Kidney (tissue), 14 donors: Measurements from ENCODE around the gene OR51V1. TPM values are rescaled to one million over a fixed set of nuclear protein-coding genes. Genes with fewer than 3 reads are reported as not detected.

ENCODE experiments used
- DNase-seq, 5 donors: peaks; one replicate each; pipeline ENCODE4 v3.0.0-alpha.2; 2013 to 2020
- FAIRE-seq: peaks from 2 replicates; lab custom pipeline; 2012; peaks lifted over from hg19 to GRCh38; lab: Jason Lieb, UNC
- H3K27ac ChIP-seq, 2 donors: one replicate each; pipeline ENCODE4 v1.7.0; 2013; ENCODE audit warnings: low read depth in 2 of 2, low read length in 2 of 2, inconsistent platforms in 1 of 2
- H3K27me3 ChIP-seq: one replicate; pipeline ENCODE4 v1.7.1; 2013; ENCODE audit warnings: low read length, inconsistent platforms; ENCODE audit not compliant: control insufficient read depth, insufficient read depth
- H3K36me3 ChIP-seq, 3 donors: one replicate each; pipeline versions ENCODE4 v1.7.0 to v1.7.1; 2013; ENCODE audit warnings: low read length in 3 of 3, control low read depth in 1 of 3, inconsistent platforms in 1 of 3; ENCODE audit not compliant: insufficient read depth in 3 of 3, control insufficient read depth in 2 of 3
- H3K4me1 ChIP-seq, 3 donors: one replicate each; pipeline versions ENCODE4 v1.7.0 to v1.7.1; 2013; ENCODE audit warnings: low read length in 3 of 3, inconsistent platforms in 1 of 3, low read depth in 1 of 3; ENCODE audit not compliant: control insufficient read depth in 2 of 3, insufficient read depth in 2 of 3
- H3K4me3 ChIP-seq, 3 donors: one replicate each; pipeline versions ENCODE4 v1.7.0 to v1.8.1; 2013; ENCODE audit warnings: low read length in 3 of 3, control low read depth in 1 of 3, inconsistent platforms in 1 of 3
- H3K9ac ChIP-seq, 3 donors: one replicate each; pipeline versions ENCODE4 v1.7.0 to v1.7.1; 2013; ENCODE audit warnings: low read length in 3 of 3, control low read depth in 1 of 3, inconsistent platforms in 1 of 3
- H3K9me3 ChIP-seq, 3 donors: one replicate each; pipeline versions ENCODE4 v1.7.0 to v1.7.1; 2013; ENCODE audit warnings: low read length in 3 of 3, control low read depth in 1 of 3, inconsistent platforms in 1 of 3; ENCODE audit not compliant: control insufficient read depth in 2 of 3, insufficient read depth in 1 of 3
- intact Hi-C: fragments of 100-400 bp; cut with DNase I; formaldehyde crosslinking; loops from one replicate; pipeline ENCODE4 v1.11.1; 2022
- polyA plus RNA-seq: library from polyadenylated mRNA; stranded (reverse); fragments of 350-450 nt; fragmentation: Illumina TruSeq; extraction: RNeasy Lipid Tissue Mini Kit (QIAGEN cat#74804); gene quantifications from one replicate; pipeline ENCODE4 v1.2.3, GENCODE V29; 2014; ENCODE audit warnings: low read depth, low replicate concordance; ENCODE audit not compliant: insufficient read depth
- total RNA-seq: library from RNA; stranded (reverse); fragmentation: NEBNext Ultra II Directional; extraction: Animal tissue kit (Norgen Biotek cat#: 25700); gene quantifications from one replicate; pipeline ENCODE4 v1.2.1, GENCODE V29; 2021
- TF ChIP-seq, protein P1 (sequence below): IDR thresholded peaks from 3 replicates; pipeline ENCODE4 v1.5.1; 2012; ENCODE audit warnings: mild to moderate bottlenecking, moderate library complexity, borderline replicate concordance; ENCODE audit not compliant: insufficient read depth; ENCODE audit errors: extremely low read depth
- donor health status: control.
- donor health status: control.
- donor health status: control.
- donor health status: control.
- donor health status: control.
- donor health status: DM: yes; HTN: yes; CAD: no.
- donor health status: Normal renal cell carcinoma (clear cell type).

The OR51V1 gene
- total and polyA plus RNA-seq, 2 donors from 2014 or later: not detected

DNA sequence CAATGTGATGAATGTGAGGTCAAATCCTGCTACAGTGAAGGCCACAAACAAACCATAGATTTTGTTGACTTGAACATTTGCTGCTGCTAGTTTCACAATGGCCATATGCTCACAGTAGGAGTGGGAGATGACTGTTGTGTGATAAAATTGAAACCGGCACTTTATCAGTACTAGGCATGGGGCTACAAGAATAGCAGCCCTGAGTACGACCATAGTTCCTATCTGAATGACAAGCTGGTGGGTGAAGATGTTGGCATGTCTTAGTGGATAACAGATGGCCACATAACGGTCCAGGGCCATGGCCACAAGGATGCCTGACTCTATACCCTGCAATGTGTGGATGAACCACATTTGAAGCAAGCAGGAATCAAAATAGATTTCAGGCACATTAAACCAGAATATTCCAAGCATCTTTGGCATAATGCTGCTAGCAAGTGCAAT is 48.7 kb downstream of the OR51V1 start:
- H3K9me3 ChIP-seq: no peaks in the 10 kb centered on the region
- H3K4me3 ChIP-seq: no peak overlapping the region
- H3K27ac ChIP-seq: no peak overlapping the region
- H3K9ac ChIP-seq: no peak overlapping the region
- H3K4me1 ChIP-seq: no peaks in the 10 kb centered on the region
- no peaks in the 10 kb centered on the region for H3K36me3 ChIP-seq
- TF ChIP-seq, protein P1, sequence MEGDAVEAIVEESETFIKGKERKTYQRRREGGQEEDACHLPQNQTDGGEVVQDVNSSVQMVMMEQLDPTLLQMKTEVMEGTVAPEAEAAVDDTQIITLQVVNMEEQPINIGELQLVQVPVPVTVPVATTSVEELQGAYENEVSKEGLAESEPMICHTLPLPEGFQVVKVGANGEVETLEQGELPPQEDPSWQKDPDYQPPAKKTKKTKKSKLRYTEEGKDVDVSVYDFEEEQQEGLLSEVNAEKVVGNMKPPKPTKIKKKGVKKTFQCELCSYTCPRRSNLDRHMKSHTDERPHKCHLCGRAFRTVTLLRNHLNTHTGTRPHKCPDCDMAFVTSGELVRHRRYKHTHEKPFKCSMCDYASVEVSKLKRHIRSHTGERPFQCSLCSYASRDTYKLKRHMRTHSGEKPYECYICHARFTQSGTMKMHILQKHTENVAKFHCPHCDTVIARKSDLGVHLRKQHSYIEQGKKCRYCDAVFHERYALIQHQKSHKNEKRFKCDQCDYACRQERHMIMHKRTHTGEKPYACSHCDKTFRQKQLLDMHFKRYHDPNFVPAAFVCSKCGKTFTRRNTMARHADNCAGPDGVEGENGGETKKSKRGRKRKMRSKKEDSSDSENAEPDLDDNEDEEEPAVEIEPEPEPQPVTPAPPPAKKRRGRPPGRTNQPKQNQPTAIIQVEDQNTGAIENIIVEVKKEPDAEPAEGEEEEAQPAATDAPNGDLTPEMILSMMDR: no peak
- H3K27me3 ChIP-seq: no peaks in the 10 kb centered on the region
- intact Hi-C loops: no loop called here
- DNase-seq: no peak
- no peak for FAIRE-seq

Other genes with a start within 250 kb of the OR51V1 start
- gene OR51A2, start 245.0 kb downstream of the OR51V1 start, total RNA-seq: not detected
- not detected for gene OR51A2, start 245.0 kb downstream of the OR51V1 start, polyA plus RNA-seq
- not detected for gene OR51L1, start 205.8 kb downstream of the OR51V1 start, total RNA-seq
- not detected for gene OR51L1, start 205.8 kb downstream of the OR51V1 start, polyA plus RNA-seq
- gene OR52J3, start 154.2 kb downstream of the OR51V1 start, total RNA-seq: not detected
- not detected for gene OR52J3, start 154.2 kb downstream of the OR51V1 start, polyA plus RNA-seq
- not detected for gene OR52E2, start 141.1 kb downstream of the OR51V1 start, total RNA-seq
- not detected for gene OR52E2, start 141.1 kb downstream of the OR51V1 start, polyA plus RNA-seq
- not detected for gene OR52E1, start 131.1 kb downstream of the OR51V1 start, total RNA-seq
- gene OR52E1, start 131.1 kb downstream of the OR51V1 start, polyA plus RNA-seq: not detected
- gene OR52A5, start 62.3 kb downstream of the OR51V1 start, total RNA-seq: not detected
- gene OR52A5, start 62.3 kb downstream of the OR51V1 start, polyA plus RNA-seq: not detected
- gene OR52A1, start 45.9 kb downstream of the OR51V1 start, total RNA-seq: not detected
- gene OR52A1, start 45.9 kb downstream of the OR51V1 start, polyA plus RNA-seq: not detected
- 59.9 TPM for gene HBB, start 26.4 kb upstream of the OR51V1 start, total RNA-seq
- gene HBB, start 26.4 kb upstream of the OR51V1 start, polyA plus RNA-seq: 10.9 TPM
- gene HBD, start 33.8 kb upstream of the OR51V1 start, total RNA-seq: 1.3 TPM
- gene HBD, start 33.8 kb upstream of the OR51V1 start, polyA plus RNA-seq: 5.6 TPM
- not detected for gene HBG1, start 49.2 kb upstream of the OR51V1 start, total RNA-seq
- not detected for gene HBG1, start 49.2 kb upstream of the OR51V1 start, polyA plus RNA-seq
- not detected for gene HBG2, start 54.1 kb upstream of the OR51V1 start, total RNA-seq
- gene HBG2, start 54.1 kb upstream of the OR51V1 start, polyA plus RNA-seq: not detected
- not detected for gene HBE1, start 69.3 kb upstream of the OR51V1 start, total RNA-seq
- not detected for gene HBE1, start 69.3 kb upstream of the OR51V1 start, polyA plus RNA-seq
- gene OR51B4, start 101.3 kb upstream of the OR51V1 start, total RNA-seq: not detected
- gene OR51B4, start 101.3 kb upstream of the OR51V1 start, polyA plus RNA-seq: not detected
- not detected for gene OR51B2, start 123.6 kb upstream of the OR51V1 start, total RNA-seq
- not detected for gene OR51B2, start 123.6 kb upstream of the OR51V1 start, polyA plus RNA-seq
- not detected for gene OR51B5, start 142.8 kb upstream of the OR51V1 start, total RNA-seq
- not detected for gene OR51B5, start 142.8 kb upstream of the OR51V1 start, polyA plus RNA-seq
- not detected for gene OR51B6, start 150.8 kb upstream of the OR51V1 start, total RNA-seq
- gene OR51B6, start 150.8 kb upstream of the OR51V1 start, polyA plus RNA-seq: not detected
- gene OR51M1, start 183.1 kb upstream of the OR51V1 start, total RNA-seq: not detected
- gene OR51M1, start 183.1 kb upstream of the OR51V1 start, polyA plus RNA-seq: not detected
- not detected for gene OR51Q1, start 221.4 kb upstream of the OR51V1 start, total RNA-seq
- gene OR51Q1, start 221.4 kb upstream of the OR51V1 start, polyA plus RNA-seq: not detected
- gene OR51I1, start 240.8 kb upstream of the OR51V1 start, total RNA-seq: 0.35 TPM
- gene OR51I1, start 240.8 kb upstream of the OR51V1 start, polyA plus RNA-seq: not detected
- not detected for gene OR51I2, start 248.6 kb upstream of the OR51V1 start, total RNA-seq
- not detected for gene OR51I2, start 248.6 kb upstream of the OR51V1 start, polyA plus RNA-seq